NCI-H2196 treated with DMSO at 0.1 percent for 48 hours (cell line): Measurements from ENCODE around the gene OBSCN.

Source experiments
- DNase-seq: peaks from one replicate; lab custom pipeline; 2025; ENCODE audit not compliant: unreplicated experiment; lab: John Stamatoyannopoulos, UW

OBSCN gene

DNA sequence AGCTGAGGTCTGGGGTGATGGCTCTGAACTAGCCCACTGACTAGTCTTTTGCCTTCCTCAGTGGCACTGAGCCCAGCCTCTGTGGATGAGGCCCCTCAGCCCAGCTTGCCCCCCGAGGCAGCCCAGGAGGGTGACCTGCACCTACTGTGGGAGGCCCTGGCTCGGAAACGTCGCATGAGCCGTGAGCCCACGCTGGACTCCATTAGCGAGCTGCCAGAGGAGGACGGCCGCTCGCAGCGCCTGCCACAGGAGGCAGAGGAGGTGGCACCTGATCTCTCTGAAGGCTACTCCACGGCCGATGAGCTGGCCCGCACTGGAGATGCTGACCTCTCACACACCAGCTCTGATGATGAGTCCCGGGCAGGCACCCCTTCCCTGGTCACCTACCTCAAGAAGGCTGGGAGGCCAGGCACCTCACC is 111.0 kb downstream of the OBSCN start:
- DNase-seq, result no peak

DNA sequence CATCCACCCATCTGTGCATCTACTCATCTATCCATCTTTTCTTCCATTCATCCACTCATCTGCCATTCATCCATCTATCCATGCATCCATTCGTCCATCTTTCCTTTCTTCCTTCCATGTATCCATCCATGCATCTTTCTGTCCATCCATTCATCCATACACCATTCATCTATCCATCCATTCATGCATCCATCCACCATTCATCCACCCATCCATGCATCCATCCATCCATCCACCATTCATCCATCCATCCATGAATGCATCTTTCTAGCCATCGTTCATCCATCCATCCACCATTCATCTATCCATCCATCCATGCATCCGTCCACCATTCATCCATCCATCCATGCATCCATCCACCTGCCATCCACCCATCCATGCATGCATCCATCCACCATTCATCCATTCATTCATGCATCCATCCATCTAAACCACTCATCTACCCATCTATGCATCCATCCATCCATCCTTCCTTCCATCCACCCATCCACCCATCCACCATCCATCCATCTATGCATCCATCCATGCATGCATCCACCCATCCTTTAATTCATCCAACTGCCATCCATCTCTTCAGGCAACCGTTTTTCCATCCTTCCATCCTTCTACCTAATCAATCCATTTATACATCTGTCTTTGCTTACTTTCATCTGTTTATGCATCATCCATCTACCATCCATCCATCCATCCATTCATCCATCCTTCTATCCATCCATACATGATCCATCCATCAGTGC is 111.7 kb downstream of the OBSCN start:
- DNase-seq, result no peak

DNA sequence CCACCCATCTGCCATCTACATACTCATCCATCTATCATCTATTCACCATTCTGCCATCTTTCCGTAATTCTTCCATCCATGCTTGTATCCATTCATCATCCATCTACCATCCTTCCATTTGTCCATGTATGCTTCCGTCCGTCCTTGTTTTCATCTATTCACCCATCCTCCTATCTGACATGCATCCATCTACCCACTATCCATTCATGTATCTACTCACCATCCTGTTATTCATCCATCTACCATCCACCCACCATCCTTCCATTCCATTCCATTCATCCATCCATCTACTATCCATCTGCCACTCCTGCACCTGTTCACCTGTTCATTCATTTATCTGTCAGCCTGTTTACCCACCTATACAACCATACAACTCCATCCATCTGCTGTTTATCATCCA is 112.5 kb downstream of the OBSCN start:
- DNase-seq, result no peak

DNA sequence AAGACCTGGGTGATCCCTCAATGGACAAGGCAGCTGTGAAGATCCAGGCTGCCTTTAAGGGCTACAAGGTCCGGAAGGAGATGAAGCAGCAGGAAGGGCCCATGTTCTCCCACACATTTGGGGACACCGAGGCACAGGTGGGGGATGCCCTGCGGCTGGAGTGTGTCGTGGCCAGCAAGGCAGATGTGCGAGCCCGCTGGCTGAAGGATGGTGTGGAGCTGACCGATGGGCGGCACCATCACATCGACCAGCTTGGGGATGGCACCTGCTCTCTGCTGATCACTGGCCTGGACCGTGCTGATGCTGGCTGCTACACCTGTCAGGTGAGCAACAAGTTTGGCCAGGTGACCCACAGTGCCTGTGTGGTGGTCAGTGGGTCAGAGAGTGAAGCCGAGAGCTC is 113.6 kb downstream of the OBSCN start:
- no peak for DNase-seq

DNA sequence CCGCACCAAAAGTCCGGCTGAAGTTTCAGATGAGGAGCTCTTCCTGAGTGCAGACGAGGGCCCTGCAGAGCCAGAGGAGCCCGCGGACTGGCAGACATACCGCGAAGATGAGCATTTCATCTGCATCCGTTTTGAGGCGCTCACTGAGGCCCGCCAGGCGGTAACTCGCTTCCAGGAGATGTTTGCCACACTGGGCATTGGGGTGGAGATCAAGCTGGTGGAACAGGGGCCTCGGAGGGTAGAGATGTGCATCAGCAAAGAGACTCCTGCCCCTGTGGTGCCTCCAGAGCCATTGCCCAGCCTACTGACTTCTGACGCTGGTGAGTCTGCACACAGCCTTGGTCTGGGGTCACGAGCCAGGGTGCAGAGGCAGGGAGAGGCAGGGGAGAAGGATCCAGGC is 114.1 kb downstream of the OBSCN start:
- DNase-seq, result no peak

DNA sequence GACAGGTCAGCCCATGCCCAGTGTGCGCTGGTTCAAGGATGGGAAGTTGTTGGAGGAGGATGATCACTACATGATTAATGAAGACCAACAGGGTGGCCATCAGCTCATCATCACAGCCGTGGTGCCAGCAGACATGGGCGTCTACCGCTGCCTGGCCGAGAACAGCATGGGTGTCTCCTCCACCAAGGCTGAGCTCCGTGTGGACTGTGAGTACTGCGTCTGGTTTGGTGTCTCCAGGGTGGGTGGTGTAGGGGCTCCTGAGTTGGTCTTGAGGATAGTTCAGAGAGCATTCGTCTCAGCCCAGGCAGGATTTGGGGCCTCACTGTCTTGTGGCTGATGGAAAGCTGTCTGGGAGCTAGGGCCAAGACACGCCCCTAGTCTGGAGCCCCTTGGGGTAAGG is 115.6 kb downstream of the OBSCN start:
- no peak for DNase-seq

DNA sequence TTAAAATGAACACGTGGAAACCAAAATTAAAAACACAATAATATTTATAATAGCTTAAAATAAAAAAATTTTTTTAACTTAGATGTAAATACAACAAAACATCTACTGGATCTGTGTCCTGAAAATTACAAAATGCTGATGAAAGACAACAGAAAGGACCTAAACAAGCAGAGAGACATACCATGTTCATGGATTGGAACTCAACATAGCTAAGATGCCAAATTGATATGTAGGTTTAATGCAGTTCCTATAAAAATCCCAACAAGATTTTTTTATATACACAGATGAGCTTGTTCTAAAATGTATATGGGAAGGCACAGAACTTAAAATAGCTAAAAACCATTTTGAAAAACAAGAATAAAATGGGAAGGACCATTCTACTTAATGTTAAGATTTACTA is 117.4 kb downstream of the OBSCN start:
- no peak for DNase-seq

DNA sequence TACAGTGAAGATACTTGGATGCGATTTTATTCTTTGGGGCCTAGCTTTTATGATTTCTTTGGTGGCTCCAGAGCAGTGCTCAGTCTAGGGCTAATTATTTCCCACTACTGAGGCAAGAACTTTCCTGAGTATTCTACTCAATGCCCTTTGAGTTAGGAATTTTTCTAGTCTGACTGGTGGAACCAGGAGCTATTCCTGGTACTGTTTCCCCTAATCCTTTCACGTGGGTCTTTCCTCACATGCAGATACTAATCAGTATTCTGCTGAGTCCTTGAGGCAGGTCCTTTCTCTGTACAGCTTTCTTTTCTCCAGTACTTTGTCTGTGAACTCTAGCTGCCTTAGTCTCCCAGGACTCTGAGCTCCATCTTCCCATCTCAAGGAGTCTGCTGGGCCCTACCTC is 122.0 kb downstream of the OBSCN start:
- no peak for DNase-seq

DNA sequence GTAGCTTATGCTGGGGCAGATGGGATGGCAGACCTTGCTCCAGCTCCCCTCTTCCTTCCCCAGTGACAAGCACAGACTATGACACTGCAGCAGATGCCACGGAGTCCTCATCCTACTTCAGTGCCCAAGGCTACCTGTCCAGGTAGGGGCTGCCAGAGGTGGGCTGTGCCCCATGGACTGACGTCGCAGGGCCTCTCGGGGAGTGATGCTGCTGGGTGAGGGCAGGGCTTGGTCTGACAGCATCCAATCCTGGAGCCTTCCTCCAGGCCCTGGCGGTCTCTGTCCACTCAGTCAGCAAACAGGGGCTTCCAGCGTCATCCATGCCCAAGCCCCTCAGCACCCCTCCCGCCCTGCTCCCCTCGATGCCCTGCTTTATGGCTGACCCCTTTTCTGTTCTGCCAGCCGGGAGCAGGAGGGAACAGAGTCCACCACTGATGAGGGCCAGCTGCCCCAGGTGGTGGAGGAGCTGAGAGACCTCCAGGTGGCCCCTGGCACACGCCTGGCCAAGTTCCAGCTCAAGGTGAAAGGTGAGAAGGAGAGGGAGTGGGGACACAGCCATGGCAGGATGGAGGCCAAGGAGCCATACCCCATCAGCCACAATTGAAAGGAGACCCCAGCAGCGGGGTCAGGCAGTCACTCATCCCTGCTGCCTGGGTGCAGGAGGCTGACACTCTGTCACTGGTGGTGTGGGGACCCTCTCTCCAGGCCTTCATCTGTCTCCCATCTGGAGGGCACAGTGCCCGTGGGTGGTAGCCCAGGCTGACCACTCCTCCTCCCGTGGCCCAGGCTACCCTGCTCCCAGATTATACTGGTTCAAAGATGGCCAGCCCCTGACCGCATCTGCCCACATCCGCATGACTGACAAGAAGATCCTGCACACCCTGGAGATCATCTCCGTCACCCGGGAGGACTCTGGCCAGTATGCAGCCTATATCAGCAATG is 125.2 kb downstream of the OBSCN start:
- no peak for DNase-seq

DNA sequence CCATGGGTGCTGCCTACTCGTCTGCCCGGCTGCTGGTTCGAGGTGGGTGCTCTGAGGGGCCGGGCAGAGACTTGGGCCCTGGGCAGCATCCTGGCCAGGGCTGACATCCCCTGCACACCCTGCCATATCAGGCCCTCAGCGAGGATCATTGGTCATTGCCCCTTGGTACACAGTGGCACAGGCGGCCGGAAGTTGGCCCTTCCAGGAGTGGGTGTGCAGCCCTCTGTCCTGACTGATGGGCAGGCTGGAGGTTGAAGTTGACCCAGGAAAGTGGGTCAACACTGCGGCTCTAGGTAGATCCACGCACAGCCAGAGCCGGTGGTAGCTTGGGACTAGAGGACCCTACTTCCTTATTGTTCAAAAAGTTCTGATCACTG is 125.9 kb downstream of the OBSCN start:
- no peak for DNase-seq

DNA sequence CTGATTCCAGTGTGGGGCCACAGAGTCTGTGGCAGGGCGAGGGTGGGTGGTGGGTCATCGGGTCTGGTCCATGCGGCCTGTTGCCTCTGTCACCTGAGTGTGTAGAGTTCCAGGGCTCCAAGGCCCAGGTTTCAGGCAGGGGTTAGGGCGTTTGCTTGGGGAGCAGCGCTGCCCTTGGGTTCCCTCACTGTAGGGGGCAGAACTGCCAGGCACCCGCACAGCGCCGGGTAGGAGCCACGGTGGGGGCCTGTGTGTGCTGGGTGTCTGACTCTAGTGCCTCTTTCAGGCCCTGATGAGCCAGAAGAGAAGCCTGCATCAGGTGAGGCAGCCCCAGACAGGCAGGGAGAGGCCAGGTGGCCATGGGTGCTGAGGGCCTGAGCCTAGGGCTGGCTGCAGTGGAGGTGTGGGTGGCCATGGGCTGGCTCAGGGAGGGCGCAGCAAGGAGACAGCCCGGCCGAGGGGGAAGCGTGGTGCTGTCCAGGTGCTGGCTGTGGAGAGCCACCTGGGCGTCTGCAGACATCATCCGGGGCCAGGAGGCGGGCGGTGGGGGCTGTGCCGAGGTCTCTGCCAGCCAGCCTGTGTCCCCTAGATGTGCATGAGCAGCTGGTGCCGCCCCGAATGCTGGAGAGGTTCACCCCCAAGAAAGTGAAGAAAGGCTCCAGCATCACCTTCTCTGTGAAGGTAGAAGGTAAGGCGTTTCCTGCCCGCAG is 126.5 kb downstream of the OBSCN start:
- DNase-seq, result no peak

DNA sequence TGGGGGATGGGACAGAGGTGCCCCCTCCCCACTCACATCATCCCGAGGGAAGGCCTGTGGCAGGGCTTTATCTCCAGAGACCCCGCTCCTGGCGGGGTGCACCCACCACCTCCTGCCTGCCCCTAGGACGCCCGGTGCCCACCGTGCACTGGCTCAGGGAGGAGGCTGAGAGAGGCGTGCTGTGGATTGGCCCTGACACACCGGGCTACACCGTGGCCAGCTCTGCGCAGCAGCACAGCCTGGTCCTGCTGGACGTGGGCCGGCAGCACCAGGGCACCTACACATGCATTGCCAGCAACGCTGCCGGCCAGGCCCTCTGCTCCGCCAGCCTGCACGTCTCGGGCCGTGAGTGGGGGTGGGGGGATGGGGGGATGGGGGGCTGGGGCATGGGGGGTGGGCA is 127.1 kb downstream of the OBSCN start:
- DNase-seq, result no peak

DNA sequence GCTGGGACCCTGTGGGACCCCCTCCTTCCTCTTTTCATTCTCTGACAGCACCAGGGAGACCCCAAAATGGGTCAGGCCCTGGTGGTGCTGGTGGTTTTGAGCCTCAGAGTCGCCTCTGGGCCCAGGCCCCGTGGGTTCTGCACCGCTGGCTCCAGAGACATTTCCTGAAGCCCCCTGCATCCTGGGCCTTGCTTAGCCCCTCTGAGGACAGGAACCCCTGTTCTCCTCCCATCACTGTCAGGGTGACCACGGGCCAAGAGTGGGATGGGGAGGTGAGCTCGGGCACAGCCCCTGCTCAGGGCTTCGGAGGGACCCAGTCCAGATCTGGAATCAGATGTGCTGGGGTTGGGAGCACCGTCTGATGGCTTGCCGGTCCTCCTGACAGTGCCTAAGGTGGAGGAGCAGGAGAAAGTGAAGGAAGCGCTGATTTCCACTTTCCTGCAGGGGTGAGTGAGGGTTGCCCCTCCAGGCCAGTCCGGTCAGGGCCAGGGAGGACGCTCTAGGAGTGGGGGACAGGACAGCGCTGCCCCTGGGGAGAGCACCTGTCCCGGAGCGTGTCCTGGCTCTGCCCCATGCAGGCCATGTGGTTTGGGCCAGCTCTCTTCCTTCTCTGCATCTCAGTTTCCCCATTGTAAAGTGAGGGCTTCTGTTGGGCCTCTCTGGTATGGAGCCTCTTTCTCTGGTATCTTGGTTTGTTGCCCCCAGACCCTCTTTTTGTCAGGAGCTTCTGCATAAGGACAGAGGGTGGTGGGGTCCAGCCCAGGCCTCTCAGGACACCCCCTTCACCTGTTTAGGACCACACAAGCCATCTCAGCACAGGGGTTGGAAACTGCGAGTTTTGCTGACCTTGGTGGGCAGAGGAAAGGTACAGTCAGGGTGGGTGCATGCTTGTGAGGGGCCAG is 127.8 kb downstream of the OBSCN start:
- DNase-seq, result no peak

DNA sequence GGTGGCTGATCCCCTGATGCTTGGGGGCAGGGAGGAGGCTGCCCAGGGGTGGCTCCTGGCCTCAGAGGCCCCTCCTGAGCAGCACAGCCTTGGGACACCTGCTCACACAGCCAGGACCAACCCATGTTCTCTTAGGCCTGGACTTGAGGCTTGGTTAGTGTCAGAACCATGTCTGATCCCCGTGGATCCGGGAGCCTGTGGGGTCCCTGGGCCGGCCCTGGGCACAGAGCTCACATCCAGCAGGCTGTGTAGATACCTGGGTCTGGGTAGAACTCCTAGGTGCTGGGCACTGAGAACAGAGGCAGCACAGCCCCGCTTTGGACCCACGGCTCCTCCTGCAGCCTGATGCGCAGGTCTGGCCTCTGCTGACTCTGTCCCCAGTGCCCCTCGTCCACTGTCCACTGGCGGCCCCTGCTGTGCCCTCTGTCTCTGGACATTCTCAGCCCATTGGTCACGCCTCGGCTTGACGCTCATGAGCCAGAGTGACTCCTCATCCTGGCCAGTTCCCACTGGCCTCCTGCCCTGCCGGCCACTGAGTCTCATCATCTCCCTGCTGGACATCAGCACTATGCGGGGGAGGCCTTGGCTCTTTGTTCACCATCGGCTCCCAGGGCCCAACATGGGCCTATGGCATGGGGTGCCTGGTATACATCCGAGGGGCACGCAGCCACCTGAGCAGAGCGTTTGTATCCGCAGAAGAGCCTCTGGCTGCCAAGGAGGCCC is 128.6 kb downstream of the OBSCN start:
- DNase-seq, result no peak

DNA sequence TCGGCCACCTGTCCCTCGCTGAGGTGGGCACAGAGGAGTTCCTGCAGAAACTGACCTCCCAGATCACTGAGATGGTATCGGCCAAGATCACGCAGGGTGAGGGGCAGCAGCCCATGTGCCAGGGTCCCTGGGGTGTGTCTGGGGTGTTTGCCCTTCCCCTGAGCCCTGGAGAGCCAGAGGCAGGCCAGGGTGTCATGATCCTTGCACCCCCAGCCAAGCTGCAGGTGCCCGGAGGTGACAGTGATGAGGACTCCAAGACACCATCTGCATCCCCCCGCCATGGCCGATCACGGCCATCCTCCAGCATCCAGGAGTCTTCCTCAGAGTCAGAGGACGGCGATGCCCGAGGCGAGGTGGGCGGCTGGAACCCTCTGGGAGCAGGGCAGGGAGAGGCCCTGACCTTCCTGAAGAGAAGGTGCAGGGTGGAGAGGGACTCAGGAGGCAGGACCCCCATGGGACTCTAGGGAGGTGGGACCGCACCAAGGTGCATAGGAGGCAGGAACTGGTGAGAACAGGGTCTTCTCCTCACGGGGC is 129.3 kb downstream of the OBSCN start:
- DNase-seq, result no peak

DNA sequence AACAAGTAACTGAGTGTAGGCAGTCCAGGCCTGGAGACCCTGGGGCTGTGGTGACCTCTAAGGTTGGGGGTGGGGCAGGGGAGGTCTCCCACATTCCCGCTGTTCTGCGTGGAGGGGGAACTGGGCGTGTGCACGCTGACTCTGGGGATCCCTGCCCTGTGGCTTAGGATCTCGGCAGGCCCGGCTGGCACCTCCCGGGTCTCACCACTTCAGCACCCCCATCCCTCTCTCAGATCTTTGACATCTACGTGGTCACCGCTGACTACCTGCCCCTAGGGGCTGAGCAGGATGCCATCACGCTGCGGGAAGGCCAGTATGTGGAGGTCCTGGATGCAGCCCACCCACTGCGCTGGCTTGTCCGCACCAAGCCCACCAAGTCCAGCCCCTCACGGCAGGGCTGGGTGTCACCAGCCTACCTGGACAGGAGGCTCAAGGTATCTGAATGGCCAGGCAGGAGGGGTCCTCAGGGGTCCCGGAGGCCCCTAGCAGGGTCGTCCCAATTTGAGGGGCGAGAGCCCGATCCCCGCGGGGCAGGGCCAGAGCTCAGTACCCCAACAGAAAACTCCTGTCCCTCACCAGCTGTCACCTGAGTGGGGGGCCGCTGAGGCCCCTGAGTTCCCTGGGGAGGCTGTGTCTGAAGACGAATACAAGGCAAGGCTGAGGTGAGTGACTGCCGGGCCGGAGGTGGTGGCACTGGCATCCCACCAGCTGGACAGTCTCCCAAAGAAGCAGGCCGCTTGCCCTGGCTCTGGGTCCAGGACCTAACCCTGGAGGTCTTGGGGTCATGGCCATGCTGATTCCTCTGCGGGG is 130.1 kb downstream of the OBSCN start:
- DNase-seq, result no peak

DNA sequence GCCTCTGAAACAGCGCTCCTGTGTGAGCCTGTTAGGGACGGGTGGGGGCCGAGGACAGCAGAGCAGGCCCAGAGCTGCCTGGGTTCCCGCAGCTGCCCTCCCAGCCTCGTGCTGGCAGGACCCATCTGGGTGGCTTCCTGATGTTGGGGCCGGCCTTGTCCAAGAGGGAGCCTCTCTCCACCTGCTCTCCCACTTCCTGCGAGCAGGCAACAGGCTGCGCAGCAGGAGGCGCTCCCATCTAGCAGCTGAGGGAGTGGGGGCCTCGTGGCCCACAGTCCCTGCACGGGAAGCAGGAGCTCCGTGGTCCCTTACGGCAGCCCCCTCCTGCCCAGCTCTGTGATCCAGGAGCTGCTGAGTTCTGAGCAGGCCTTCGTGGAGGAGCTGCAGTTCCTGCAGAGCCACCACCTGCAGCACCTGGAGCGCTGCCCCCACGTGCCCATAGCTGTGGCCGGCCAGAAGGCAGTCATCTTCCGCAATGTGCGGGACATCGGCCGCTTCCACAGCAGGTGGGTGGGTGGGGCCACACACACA is 130.7 kb downstream of the OBSCN start:
- DNase-seq, result no peak

DNA sequence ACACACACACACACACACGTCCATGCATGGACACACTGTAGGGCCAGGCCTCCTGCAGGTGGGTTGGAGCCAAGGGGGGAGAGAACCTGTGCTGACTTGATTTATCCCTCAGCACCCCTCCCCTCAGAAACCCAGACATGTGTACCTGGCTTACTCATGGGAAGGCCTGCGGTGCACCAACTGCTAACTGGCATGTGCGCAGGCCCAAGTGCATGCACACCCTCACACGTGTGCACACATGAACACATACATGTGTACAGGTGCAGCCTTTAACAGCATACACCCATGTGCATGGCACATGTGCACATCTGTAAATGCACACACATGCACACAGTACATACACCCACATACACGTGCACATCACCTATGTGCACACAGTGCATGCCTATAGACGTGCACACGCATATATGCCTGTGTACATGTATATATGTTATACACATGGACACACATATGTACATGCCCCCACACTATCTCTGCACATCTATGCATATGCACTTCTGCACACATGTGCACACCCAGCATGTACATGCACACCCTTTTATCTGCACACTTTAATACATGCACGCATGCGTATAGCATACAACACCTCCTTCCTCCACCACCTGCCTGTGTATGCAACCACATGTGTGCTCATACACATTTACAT is 131.3 kb downstream of the OBSCN start:
- DNase-seq, result no peak
